SK-N-SH (cell line): ENCODE data around the gene ACSM2B. TPM values are rescaled to one million over a fixed set of nuclear protein-coding genes. Genes with fewer than 3 reads are reported as not detected.

Source experiments
- CTCF ChIA-PET: fragments of 300-600, 350-600 bp; formaldehyde crosslinking; extraction: SDS; loops from one replicate; lab custom pipeline; 2021; lab: Yijun Ruan, JAX
- POLR2A ChIA-PET: fragments of 350-600 bp; sonication (Branson Sonifier 250); formaldehyde crosslinking; extraction: SDS; loops from one replicate; lab custom pipeline; 2020; ENCODE audit warnings: antibody characterized with exemption, inconsistent platforms; lab: Yijun Ruan, JAX
- DNase-seq: peaks from one replicate; pipeline ENCODE4 v3.0.0; 2012
- H2AFZ ChIP-seq: fragments of 200-600 bp; sonication (generic); 2 replicates; pipeline ENCODE4 v1.8.1; 2016; ENCODE audit warnings: antibody characterized with exemption, mild to moderate bottlenecking, low read depth
- H3F3A ChIP-seq: fragments of 200-600 bp; sonication (generic); replicated peaks from 2 replicates; pipeline ENCODE3; 2016; ENCODE audit warnings: antibody characterized with exemption, mild to moderate bottlenecking; ENCODE audit not compliant: insufficient read depth
- H3K27ac ChIP-seq, 2 experiments: fragments of 200-500 bp in 1 of 2; fragments of 200-600 bp in 1 of 2; sonication (Bioruptor generic) in 1 of 2; sonication (generic), shearing (Covaris generic) in 1 of 2; 2 replicates each; pipeline versions ENCODE4 v1.5.1 to v1.6.1; 2014 to 2016; ENCODE audit warnings: low read depth in 2 of 2, inconsistent platforms in 1 of 2, low read length in 1 of 2, mild to moderate bottlenecking in 1 of 2, mixed read lengths in 1 of 2
- H3K27me3 ChIP-seq: fragments of 200-600 bp; sonication (generic), shearing (Covaris generic); 2 replicates; pipeline ENCODE4 v1.6.1; 2016; ENCODE audit warnings: mixed run types; ENCODE audit not compliant: insufficient read depth
- H3K36me3 ChIP-seq, 2 experiments: fragments of 200-500 bp in 1 of 2; fragments of 200-600 bp in 1 of 2; sonication (Bioruptor generic) in 1 of 2; sonication (generic) in 1 of 2; replicated peaks in 1 of 2; 2 replicates each; pipeline versions ENCODE3 to v1.5.1; 2014 to 2016; ENCODE audit warnings: low read length in 1 of 2, mild to moderate bottlenecking in 1 of 2; ENCODE audit not compliant: insufficient read depth in 2 of 2, control insufficient read depth in 1 of 2
- H3K4me1 ChIP-seq, 2 experiments: fragments of 200-500 bp in 1 of 2; fragments of 200-600 bp in 1 of 2; sonication (Bioruptor generic) in 1 of 2; sonication (generic), shearing (Covaris generic) in 1 of 2; 2 replicates each; pipeline versions ENCODE4 v1.5.1 to v1.6.1; 2014 to 2016; ENCODE audit warnings: low read depth in 1 of 2, low read length in 1 of 2, mixed run types in 1 of 2; ENCODE audit not compliant: insufficient read depth in 2 of 2, control insufficient read depth in 1 of 2
- H3K4me2 ChIP-seq: fragments of 200-600 bp; sonication (generic), shearing (Covaris generic); 2 replicates; pipeline ENCODE4 v1.6.1; 2017; ENCODE audit warnings: mixed run types
- H3K4me3 ChIP-seq, 2 experiments: fragments of 200-500 bp in 1 of 2; fragments of 200-600 bp in 1 of 2; sonication (Bioruptor generic) in 1 of 2; sonication (generic), shearing (Covaris generic) in 1 of 2; 2 replicates each; pipeline versions ENCODE4 v1.5.1 to v1.8.1; 2014 to 2016; ENCODE audit warnings: low read depth in 2 of 2, inconsistent platforms in 1 of 2, low read length in 1 of 2, mild to moderate bottlenecking in 1 of 2, mixed read lengths in 1 of 2, moderate library complexity in 1 of 2
- H3K79me2 ChIP-seq: fragments of 200-600 bp; sonication (generic); 2 replicates; pipeline ENCODE4 v1.8.1; 2017; ENCODE audit warnings: mild to moderate bottlenecking; ENCODE audit not compliant: insufficient read depth
- H3K9ac ChIP-seq: fragments of 200-600 bp; sonication (generic); 2 replicates; pipeline ENCODE4 v1.6.1; 2017; ENCODE audit warnings: mixed run types
- H3K9me2 ChIP-seq: fragments of 200-600 bp; sonication (generic); 2 replicates; pipeline ENCODE4 v1.6.1; 2017; ENCODE audit warnings: mixed run types
- H3K9me3 ChIP-seq: fragments of 200-600 bp; sonication (generic); 2 replicates; pipeline ENCODE4 v1.6.1; 2017; ENCODE audit warnings: mixed run types, mild to moderate bottlenecking, moderate library complexity
- H4K20me1 ChIP-seq: fragments of 200-600 bp; sonication (generic); 2 replicates; pipeline ENCODE4 v1.6.1; 2017; ENCODE audit warnings: mild to moderate bottlenecking, mixed run types; ENCODE audit not compliant: insufficient read depth
- CHD2 ChIP-seq: fragments of 150-350 bp; IDR thresholded peaks from 2 replicates; pipeline ENCODE4 v1.6.1; 2018; ENCODE audit warnings: low read length; ENCODE audit not compliant: partially characterized antibody
- EP300 ChIP-seq, 2 experiments: IDR thresholded peaks; 2 replicates each; pipeline versions ENCODE4 v1.4.0 to v1.6.1; 2012; ENCODE audit warnings: borderline replicate concordance in 1 of 2, low read depth in 1 of 2, low read length in 1 of 2
- EZH2phosphoT487 ChIP-seq: fragments of 200-600 bp; sonication (generic); IDR thresholded peaks from 2 replicates; pipeline ENCODE4 v1.6.1; 2017; ENCODE audit warnings: low read depth, mixed run types, mild to moderate bottlenecking, antibody characterized with exemption, moderate library complexity, borderline replicate concordance
- FOSL2 ChIP-seq: IDR thresholded peaks from 2 replicates; pipeline ENCODE4 v1.4.0; 2012; ENCODE audit warnings: low read depth, mild to moderate bottlenecking, moderate library complexity, borderline replicate concordance
- FOXJ3 ChIP-seq: sonication (generic); formaldehyde crosslinking; IDR thresholded peaks from 2 replicates; pipeline ENCODE4 v1.5.1; 2020; ENCODE audit warnings: mild to moderate bottlenecking, missing genetic modification reagents
- FOXM1 ChIP-seq: IDR thresholded peaks from 2 replicates; pipeline ENCODE4 v1.4.0; 2012; ENCODE audit warnings: low read depth, mild to moderate bottlenecking
- GABPA ChIP-seq: IDR thresholded peaks from 2 replicates; pipeline ENCODE4 v1.4.0; 2012; ENCODE audit warnings: low read depth, mild to moderate bottlenecking
- GATA2 ChIP-seq: sonication (generic); formaldehyde crosslinking; IDR thresholded peaks from 2 replicates; pipeline ENCODE4 v1.5.0; 2020; ENCODE audit warnings: mild to moderate bottlenecking, missing genetic modification reagents
- IRF3 ChIP-seq: fragments of 150-350 bp; IDR thresholded peaks from 2 replicates; pipeline ENCODE4 v1.6.1; 2016; ENCODE audit warnings: mild to moderate bottlenecking, low read depth, low read length
- MEF2A ChIP-seq: IDR thresholded peaks from 2 replicates; pipeline ENCODE4 v1.4.0; 2012; ENCODE audit warnings: low read depth, borderline replicate concordance
- NFIC ChIP-seq: IDR thresholded peaks from 2 replicates; pipeline ENCODE4 v1.4.0; 2012; ENCODE audit warnings: borderline replicate concordance
- NRF1 ChIP-seq: IDR thresholded peaks from 2 replicates; pipeline ENCODE4 v1.6.1; 2012; ENCODE audit warnings: low read depth, mild to moderate bottlenecking, low read length
- RAD21 ChIP-seq: IDR thresholded peaks from 2 replicates; pipeline ENCODE4 v1.6.1; 2012; ENCODE audit warnings: mild to moderate bottlenecking, low read length
- SMC3 ChIP-seq: IDR thresholded peaks from 2 replicates; pipeline ENCODE4 v1.6.1; 2012; ENCODE audit warnings: low read depth, low read length, improper control_type of control experiment
- TEAD4 ChIP-seq: IDR thresholded peaks from 2 replicates; pipeline ENCODE4 v1.4.0; 2012; ENCODE audit warnings: mild to moderate bottlenecking, borderline replicate concordance; ENCODE audit not compliant: insufficient read depth
- YY1 ChIP-seq: IDR thresholded peaks from 2 replicates; pipeline ENCODE4 v1.4.0; 2012; ENCODE audit warnings: low read depth, mild to moderate bottlenecking
- WGBS: methylation state at CpG from one replicate; pipeline ENCODE4 v1.1.6; 2017; ENCODE audit warnings: low lambda C conversion rate; 5-methylcytosine and 5-hydroxymethylcytosine counted together
- polyA plus RNA-seq, 3 experiments: library from polyadenylated mRNA; depleted of rRNA; stranded (reverse); fragments of >200 nt; gene quantifications; 2 replicates each; pipeline ENCODE4 v1.2.3, GENCODE V29; 2012
- TF ChIP-seq, protein P1 (sequence below): IDR thresholded peaks from 2 replicates; pipeline ENCODE4 v1.4.0; 2012; ENCODE audit warnings: low read depth, borderline replicate concordance
- TF ChIP-seq, protein P2 (sequence below): IDR thresholded peaks from 2 replicates; pipeline ENCODE4 v1.6.1; 2012; ENCODE audit warnings: mild to moderate bottlenecking, low read depth, low read length, moderate library complexity
- TF ChIP-seq, protein P3 (sequence below): IDR thresholded peaks from 2 replicates; pipeline ENCODE4 v1.4.0; 2012; ENCODE audit warnings: low read depth
- TF ChIP-seq, protein P4 (sequence below): IDR thresholded peaks from 2 replicates; pipeline ENCODE4 v1.4.0; 2012; ENCODE audit warnings: low read depth, borderline replicate concordance

Gene ACSM2B
- polyA plus RNA-seq, 1 of the 3 experiments (the other 2 are of a cell fraction) = not detected

- POLR2A ChIA-PET = no interaction called here
- H3K4me2 ChIP-seq = no peak overlapping the region
- CTCF ChIA-PET = no interaction called here
- TF ChIP-seq CHD2 (no peak), RAD21 (no peak), GABPA (no peak), NRF1 (no peak), YY1 (no peak), SMC3 (no peak), EZH2phosphoT487 (no peak), FOXM1 (no peak), NFIC (no peak), TEAD4 (no peak)
- TF ChIP-seq, all 33 proteins: peak for 0
- 12% methylated on average over 3 of the region's 3 CpGs for WGBS
- Histone ChIP-seq H3K4me1 (no peaks in the 10 kb centered on the region), H3K9me2 (no peaks in the 10 kb centered on the region), H4K20me1 (no peaks in the 10 kb centered on the region), H3K9ac (no peak overlapping the region), H2AFZ (no peak overlapping the region), H3K79me2 (no peaks in the 10 kb centered on the region), H3K36me3 (no peaks in the 10 kb centered on the region), H3K4me3 (no peak overlapping the region), H3K27me3 (no peaks in the 10 kb centered on the region), H3K27ac (no peak overlapping the region), H3F3A (no peaks in the 10 kb centered on the region), H3K9me3 (no peaks in the 10 kb centered on the region)
- no peak for DNase-seq
Observed at GRCh38 chr16:20517149-20517548, 59.0 kb downstream of the ACSM2B start.

DNA sequence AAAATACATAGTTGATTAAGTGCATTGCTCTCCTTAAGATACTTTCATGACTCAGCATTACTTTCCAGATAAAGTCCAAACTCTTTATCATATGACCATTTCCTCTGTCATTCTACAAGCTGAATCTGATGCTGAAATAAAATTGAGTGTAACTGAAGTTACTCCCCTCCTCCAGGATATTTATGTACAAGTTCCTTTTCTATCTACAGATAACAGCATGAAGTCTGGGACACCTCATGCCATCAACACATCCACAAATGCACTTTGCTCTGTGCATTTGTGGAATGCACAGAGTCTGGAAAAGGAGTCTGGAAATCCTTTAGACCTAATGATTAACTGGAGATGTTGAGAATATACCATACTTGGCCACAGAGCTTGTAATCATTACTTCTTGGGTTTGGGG, 60.5 kb downstream of the ACSM2B start:
- no peaks in the 10 kb centered on the region for H3K36me3 ChIP-seq
- ChIA-PET POLR2A (no interaction called here), CTCF (no interaction called here)
- no peak overlapping the region for H3K27ac ChIP-seq
- no peaks in the 10 kb centered on the region for H3F3A ChIP-seq
- no peaks in the 10 kb centered on the region for H3K79me2 ChIP-seq
- no peak overlapping the region for H3K4me2 ChIP-seq
- H3K4me3 ChIP-seq = no peak overlapping the region
- H3K27me3 ChIP-seq = no peaks in the 10 kb centered on the region
- no peak for DNase-seq
- no peaks in the 10 kb centered on the region for H3K9me3 ChIP-seq
- no peaks in the 10 kb centered on the region for H4K20me1 ChIP-seq
- H3K9ac ChIP-seq = no peak overlapping the region
- H3K4me1 ChIP-seq = no peaks in the 10 kb centered on the region
- H2AFZ ChIP-seq = no peak overlapping the region
- no peaks in the 10 kb centered on the region for H3K9me2 ChIP-seq
- TF ChIP-seq YY1 (no peak), RAD21 (no peak), TEAD4 (no peak), MEF2A (no peak), NFIC (no peak), FOSL2 (no peak), EZH2phosphoT487 (no peak), IRF3 (no peak), GATA2 (no peak), EP300 (IDR thresholded peaks at IDR 0.05; ENCODE audit: borderline replicate concordance in 1 of 2, low read depth in 1 of 2, low read length in 1 of 2) (no peak), FOXJ3 (no peak)
- TF ChIP-seq, protein P1, sequence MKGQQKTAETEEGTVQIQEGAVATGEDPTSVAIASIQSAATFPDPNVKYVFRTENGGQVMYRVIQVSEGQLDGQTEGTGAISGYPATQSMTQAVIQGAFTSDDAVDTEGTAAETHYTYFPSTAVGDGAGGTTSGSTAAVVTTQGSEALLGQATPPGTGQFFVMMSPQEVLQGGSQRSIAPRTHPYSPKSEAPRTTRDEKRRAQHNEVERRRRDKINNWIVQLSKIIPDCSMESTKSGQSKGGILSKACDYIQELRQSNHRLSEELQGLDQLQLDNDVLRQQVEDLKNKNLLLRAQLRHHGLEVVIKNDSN = no peak
- TF ChIP-seq, protein P2, sequence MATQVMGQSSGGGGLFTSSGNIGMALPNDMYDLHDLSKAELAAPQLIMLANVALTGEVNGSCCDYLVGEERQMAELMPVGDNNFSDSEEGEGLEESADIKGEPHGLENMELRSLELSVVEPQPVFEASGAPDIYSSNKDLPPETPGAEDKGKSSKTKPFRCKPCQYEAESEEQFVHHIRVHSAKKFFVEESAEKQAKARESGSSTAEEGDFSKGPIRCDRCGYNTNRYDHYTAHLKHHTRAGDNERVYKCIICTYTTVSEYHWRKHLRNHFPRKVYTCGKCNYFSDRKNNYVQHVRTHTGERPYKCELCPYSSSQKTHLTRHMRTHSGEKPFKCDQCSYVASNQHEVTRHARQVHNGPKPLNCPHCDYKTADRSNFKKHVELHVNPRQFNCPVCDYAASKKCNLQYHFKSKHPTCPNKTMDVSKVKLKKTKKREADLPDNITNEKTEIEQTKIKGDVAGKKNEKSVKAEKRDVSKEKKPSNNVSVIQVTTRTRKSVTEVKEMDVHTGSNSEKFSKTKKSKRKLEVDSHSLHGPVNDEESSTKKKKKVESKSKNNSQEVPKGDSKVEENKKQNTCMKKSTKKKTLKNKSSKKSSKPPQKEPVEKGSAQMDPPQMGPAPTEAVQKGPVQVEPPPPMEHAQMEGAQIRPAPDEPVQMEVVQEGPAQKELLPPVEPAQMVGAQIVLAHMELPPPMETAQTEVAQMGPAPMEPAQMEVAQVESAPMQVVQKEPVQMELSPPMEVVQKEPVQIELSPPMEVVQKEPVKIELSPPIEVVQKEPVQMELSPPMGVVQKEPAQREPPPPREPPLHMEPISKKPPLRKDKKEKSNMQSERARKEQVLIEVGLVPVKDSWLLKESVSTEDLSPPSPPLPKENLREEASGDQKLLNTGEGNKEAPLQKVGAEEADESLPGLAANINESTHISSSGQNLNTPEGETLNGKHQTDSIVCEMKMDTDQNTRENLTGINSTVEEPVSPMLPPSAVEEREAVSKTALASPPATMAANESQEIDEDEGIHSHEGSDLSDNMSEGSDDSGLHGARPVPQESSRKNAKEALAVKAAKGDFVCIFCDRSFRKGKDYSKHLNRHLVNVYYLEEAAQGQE = no peak
- TF ChIP-seq, protein P3, sequence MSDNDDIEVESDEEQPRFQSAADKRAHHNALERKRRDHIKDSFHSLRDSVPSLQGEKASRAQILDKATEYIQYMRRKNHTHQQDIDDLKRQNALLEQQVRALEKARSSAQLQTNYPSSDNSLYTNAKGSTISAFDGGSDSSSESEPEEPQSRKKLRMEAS = no peak
- TF ChIP-seq, protein P4, sequence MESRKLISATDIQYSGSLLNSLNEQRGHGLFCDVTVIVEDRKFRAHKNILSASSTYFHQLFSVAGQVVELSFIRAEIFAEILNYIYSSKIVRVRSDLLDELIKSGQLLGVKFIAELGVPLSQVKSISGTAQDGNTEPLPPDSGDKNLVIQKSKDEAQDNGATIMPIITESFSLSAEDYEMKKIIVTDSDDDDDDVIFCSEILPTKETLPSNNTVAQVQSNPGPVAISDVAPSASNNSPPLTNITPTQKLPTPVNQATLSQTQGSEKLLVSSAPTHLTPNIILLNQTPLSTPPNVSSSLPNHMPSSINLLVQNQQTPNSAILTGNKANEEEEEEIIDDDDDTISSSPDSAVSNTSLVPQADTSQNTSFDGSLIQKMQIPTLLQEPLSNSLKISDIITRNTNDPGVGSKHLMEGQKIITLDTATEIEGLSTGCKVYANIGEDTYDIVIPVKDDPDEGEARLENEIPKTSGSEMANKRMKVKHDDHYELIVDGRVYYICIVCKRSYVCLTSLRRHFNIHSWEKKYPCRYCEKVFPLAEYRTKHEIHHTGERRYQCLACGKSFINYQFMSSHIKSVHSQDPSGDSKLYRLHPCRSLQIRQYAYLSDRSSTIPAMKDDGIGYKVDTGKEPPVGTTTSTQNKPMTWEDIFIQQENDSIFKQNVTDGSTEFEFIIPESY = no peak
